ENCODE measurements around the gene KAT6B. TPM values are rescaled to one million over a fixed set of nuclear protein-coding genes. Genes with fewer than 3 reads are reported as not detected.
"Not testable (repeated sequence)": the region's sequence is repeated elsewhere in the genome, so short reads cannot be mapped to it uniquely, and the experiment has no call there.

The KAT6B gene
- total RNA-seq, 1 donor from 2014 or later = 189 TPM

DNA sequence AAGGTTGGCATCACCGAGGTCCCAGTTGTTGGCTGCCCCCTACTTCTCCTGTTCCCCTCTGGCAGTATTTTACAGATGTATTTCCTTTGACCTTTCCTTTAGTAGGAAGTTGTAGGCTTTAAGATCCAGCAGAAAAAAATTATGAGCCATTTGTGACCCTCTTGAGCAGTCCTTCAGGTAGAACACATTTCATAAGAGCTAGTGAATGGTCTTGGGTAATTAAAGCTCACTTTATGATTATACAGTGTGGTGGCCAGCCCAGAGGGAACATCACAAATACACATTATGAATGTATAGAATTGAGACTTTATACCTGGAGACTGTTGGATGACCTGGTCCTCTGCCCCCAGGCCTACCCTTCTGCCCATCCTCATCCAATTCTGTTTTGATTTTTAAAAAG lies 57.0 kb downstream of the KAT6B start:
- FAIRE-seq = no peak
- no peak for DNase-seq (ENCODE audit: low spot score in 2 of 2)

DNA sequence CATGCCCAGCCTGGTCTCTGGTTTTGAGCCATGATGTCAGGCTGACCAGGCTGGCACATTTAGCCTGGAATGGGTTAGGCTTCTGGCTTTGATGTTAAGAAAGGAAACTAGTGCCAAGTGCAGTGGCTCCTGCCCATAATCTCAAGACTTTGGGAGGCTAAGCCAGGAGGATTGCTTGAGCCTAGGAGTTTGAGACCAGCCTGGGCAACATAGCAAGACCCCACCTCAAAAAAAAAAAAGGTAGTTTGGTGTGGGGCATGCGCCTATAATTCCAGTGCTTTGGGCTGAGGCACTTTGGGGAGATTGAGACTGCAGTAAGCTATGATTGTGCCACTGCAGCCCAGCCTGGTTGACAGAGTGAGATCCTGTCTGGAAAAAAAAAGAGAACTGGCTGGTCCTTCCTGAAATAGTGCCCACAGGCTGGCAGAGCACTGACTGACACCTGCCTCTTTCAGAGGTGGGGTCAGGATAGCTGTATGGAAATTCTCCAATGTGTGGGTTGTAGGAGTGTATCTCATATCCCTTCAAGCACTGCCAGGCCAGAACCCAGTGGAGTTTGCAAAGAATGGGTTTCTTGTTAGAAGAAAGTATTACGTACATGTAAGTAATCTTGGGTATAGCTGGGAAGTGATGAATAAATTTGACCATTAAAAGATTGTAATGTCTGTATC lies 61.3 kb downstream of the KAT6B start:
- no peak for DNase-seq (ENCODE audit: low spot score in 2 of 2)
- no peak for FAIRE-seq

DNA sequence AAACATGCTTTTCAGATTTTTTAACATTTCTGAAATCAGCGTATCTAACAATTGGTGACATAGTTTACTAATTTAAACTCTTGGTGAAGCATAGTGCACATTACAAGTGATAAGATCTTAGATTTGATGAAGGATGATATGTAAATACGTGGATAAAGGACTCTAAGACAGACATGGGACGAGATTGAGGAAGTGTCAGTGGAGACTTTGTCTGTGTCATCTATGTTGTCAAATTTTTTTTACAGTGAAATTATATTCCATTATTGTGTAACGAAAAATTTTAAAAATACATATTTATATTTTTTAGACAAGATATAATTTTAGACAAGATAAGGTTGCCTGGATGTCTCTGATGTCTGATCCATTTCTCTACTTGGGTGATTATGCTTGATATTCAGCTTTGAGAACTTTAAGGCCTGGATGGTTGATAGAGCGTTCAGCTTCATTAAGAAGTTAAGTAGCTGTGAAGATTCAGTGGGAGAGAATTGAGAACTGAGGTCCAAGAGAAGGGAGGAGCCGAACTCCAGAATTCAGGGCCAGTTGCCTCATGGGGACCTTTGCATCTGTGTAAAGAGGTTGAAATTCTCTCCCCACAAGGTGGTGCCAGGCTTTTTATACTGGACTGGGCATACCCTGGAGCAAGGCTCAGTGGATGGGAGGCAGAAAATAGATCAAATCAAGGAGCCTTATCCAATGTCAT lies 62.7 kb downstream of the KAT6B start:
- DNase-seq (ENCODE audit: low spot score in 2 of 2) (no peak), FAIRE-seq (no peak)

DNA sequence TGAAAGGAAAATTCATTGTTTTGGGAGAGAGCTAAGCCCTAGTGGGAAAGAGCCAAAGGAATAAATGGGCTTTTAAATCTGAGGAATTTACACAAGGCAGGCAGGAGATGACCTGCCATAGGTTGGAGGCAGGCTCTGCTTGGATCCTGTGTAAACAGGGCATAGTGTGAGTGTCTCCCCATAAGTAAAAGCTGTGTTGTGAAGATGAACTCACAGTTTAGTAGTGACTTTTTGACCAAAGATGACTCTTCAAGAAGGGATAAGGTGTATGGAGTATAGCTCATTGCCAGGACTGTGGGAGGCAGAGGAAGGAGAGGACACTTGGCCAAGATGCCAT lies 63.2 kb downstream of the KAT6B start:
- FAIRE-seq = no peak
- DNase-seq (ENCODE audit: low spot score in 2 of 2) = no peak

DNA sequence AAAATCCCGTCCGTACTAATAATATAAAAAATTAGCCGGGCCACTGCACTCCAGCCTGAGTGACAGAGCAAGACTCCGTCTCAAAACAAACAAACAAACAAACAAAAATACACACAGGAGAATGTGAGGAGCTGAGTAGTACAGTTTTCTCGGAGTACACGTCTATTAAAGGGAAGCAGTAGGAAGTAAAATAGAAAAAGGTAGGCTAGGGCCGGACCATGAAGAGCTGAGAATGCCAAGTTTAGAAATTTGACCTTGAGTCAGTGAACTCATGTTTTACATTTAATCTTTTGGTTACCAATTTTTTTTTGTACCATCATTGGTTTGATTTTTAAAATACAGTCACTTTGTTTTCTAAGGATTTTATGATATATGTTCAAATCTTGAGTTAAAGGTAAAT lies 64.1 kb downstream of the KAT6B start:
- FAIRE-seq = no peak
- no peak for DNase-seq (ENCODE audit: low spot score in 2 of 2)

DNA sequence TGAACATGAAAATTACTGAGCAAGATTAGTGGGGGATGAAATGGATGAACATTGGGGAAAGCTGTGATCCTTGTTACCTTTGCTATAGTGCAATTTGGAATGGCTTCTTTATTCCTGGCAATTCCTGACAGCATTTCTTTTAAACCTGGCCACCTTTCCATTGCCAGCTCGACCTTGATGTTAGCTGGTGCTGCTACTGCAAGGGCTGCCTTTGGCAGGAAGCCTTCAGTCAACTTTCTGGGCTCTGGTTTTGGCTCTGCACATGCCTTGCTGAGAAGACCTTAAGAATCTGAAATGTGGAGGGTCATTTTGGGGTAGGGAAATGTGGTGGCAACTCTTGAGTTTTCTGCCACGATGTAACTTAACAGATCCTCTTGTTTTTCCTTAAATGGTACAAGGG lies 64.7 kb downstream of the KAT6B start:
- DNase-seq (ENCODE audit: low spot score in 2 of 2) (no peak), FAIRE-seq (no peak)

DNA sequence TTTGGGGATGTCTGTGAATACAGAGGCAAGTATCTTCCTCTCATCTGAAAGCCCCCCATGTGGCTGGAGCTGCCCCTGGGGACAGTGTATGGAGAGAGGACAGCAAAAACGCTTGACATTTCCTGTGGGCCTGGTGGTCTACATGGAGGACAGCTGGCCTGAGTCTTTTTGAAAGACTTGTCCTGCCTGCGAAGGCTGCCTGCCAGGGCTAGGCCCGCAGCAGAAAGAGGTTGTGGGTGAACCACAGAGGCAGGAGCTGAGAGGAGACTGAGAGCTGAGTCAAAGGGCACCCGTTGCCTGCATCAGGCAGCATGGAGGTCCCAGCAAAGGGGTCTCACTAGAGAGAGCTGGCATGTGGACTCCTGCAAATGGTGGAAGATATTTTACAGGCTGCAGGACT lies 66.4 kb downstream of the KAT6B start:
- FAIRE-seq (no peak), DNase-seq (ENCODE audit: low spot score in 2 of 2) (no peak)

DNA sequence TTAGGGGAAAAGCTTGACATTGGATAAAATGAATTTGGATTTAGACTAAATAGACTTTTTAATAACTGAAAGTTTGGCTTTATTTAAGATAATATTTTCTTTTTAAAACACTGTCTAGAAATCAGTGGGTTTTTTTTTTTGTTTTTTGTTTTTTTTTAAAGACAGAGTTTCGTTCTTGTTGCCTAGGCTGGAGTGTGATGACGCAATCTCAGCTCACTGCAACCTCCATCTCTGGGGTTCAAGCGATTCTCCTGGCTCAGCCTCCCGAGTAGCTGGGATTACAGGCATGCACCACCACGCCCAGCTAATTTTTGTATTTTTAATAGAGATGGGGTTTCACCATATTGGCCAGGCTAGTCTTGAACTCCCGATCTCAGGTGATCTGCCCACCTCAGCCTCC lies 66.9 kb downstream of the KAT6B start:
- DNase-seq (ENCODE audit: low spot score in 2 of 2); FAIRE-seq: not testable (repeated sequence)

DNA sequence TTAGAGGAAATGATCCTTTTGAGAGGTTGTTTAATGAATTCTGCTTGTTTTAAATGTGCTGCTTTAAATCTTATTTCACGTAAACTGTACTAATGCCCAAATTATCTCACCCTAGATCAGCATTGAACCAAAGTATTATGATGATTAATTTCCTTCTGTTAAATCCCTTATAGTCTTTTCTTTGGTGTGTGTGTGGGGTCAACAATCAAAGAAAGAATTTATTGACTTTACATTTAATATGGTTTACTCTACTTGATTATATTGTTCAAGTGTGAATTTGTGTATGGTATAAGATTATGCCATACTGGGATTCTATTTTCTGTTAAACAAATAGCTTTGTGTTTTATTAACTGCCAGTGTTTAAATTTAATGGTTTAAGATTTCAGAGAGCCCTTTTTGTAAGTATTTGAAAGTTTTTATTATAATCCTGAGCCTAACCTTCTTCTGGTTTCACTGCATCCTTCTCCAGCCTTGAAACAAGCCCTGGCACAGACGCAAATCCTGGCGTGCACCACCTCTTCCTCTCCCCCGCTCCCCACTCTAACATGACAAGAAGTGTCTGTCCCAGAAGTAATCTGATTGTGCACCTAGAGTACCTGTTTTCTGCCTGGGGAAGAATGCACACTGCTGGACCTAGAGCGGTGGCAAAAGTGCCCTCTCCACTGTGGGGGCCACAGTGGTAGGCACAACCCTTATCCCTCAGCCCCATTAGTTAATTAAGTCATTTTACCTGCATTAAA lies 70.6 kb downstream of the KAT6B start:
- DNase-seq (ENCODE audit: low spot score in 2 of 2) = no peak

DNA sequence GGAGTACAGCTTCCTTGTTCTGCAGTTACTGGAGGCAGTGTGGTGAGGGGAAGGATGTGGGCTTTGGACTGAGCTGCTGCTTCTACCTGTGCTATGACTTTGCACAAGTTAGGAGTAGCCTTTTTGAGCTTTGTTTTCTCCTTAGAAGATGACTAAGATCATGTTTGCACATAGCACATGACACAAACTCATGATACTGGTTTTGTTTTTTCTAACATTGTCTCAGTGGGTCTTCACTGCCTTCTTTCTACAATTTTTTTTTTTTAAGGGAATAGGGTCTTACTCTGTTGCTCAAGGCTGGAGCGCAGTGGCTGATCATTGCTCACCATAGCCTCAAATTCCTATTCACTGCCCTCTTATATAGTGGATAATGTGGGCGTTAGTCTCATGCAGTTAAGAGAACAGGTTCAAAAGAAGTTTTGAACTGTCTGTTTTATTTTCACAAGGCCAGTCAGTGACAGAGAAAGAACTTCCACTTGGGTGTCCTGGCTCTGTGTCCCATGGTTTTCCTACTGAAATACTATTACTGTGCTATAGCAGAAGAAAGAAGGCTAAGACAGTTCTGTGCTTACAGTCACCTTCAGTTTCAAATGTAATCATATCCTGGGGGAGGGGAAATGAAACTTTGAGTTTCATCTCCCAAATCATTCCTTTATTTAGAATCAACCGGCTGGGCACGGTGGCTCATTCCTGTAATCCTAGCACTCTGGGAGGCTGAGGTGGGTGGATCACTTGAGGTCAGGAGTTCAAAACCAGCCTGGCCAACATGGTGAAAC lies 72.0 kb downstream of the KAT6B start:
- FAIRE-seq (no peak), DNase-seq (ENCODE audit: low spot score in 2 of 2) (no peak)

More for the DNA sequence above, 70.6 kb downstream of the KAT6B start:
- no peak for FAIRE-seq

DNA sequence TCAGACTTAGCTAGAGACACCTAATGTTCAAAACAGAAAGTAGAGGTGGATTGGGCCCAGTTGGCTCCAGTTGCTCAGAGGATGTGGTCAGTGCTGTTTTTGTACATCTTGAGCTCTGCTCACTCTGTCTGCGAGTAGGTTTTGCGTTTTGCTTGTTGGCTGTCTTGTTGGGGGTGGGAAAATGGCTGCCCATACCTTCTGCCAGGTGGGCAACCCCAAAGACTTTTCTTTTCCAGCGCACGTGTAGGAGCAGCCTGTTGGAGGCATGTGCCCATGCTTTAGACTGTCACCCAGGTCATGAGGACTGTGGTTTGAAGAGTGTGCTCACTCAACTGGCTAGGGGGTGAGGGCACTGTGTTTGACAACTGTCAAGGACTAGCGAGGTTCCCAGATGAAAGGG lies 73.9 kb downstream of the KAT6B start:
- DNase-seq (ENCODE audit: low spot score in 2 of 2) (no peak), FAIRE-seq (no peak)

DNA sequence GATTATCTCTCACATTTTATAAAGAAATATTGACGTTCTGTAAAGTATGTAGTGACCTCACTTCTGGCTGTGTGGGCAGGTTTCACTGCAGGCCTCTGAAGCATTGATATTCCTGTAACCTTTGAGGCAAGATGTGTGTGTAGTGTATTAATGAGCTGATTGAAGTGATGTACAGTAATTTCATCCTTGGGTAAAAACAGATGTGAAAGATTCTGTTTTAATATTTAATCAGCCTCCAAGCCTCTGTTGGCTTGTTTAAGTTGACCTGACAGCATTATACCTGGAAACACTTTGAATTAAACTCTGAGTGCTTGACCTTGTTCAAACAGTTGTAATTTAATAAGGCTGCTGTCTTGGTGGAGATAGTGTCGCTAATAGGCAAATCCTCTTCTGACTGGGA lies 74.9 kb downstream of the KAT6B start:
- DNase-seq (ENCODE audit: low spot score in 2 of 2) = no peak
- FAIRE-seq = no peak

DNA sequence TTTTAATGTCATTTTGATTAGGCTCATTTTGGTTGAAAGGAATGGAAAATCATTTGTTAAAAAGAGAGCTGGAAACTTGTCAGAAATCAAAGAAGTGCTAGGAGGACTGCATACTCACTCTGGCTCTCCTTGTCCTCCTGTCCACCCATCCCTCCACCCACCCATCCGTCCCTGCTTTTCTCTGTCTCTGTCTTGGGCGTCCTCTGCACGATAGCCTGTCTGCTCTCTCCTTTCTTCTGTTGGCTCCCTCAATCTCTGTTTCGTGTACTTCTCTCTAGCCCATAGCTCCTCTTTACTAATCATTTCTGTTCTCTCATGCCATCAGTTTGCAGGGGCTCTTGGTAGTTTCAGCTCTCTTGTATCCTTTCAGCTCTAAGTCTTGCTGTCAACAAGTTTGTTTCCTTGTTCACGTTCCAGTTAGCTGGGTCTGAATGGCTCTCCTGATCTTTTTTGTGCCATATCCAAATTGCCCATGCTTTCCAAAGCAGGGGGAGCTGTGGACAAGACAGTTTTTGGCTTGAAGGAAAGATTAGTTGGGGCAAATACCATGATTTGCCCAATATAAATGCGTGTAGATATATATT lies 75.6 kb downstream of the KAT6B start:
- FAIRE-seq = no peak
- DNase-seq (ENCODE audit: low spot score in 2 of 2) = no peak

DNA sequence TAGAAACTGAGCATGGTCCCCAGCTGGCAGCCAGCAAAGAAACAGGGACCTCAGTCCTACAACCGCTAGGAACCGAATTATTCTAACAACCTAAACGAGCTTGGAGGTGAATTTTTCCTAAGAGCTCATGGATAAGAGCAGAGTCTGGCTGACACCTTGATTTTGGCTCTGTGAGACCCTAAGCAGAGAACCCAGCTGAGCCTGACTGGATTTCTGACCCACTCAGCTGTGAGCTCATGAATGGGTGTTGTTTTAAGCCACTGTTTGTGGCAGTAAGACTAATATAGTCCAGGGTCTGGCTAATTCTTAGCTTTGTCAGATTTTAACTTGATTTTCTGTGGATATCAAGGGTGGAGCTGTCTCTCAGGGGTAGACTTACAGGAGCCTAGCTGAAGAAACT lies 77.1 kb downstream of the KAT6B start:
- DNase-seq (ENCODE audit: low spot score in 2 of 2) (no peak), FAIRE-seq (no peak)

DNA sequence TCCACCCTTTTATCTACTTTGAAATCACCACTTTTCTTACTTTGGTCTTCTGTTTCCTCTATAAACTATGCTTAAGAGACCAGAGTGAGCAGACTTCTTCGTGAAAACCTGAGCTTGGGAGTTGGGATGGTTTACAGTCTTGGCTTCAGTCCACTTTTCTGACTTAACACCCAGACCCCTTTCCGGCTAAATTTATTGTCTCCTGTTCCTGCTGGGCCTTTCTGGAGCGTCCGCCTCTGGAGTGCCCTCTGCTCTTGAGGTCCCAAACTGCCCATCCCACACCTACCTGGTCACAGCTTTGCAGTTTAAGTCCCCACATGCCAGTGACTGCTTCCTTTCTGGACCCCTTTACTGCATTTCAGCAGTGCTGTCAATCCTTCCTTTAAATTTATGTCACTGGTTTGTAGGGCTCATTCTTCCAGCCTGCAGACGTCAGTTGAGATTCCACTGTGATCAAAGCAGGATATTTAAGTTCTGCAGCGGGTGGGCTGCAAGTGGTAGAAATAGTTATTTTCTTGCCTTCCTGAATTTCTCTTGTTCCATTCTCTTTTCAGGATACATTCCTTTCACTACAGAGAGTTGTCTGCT lies 80.3 kb downstream of the KAT6B start:
- DNase-seq (ENCODE audit: low spot score in 2 of 2) (no peak), FAIRE-seq (no peak)

DNA sequence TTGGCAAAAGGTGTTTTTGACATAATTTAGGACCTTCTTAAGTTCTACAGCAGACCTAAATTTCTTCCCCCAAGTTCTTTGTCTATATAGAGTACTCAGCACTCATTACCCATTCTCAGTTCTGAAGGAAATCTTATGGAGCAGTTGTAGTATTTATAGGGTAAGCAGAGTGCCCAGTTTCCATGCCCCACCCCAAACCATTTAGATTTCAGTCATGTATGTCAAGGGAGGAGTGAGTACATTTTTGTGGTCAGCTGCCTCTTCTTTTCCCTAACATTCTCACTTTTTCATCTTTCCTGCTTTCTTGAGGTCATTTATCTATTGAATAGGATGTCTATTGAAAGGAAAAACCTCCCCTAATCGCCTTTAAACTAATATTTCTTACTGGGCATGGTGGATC lies 83.3 kb downstream of the KAT6B start:
- FAIRE-seq = no peak
- no peak for DNase-seq (ENCODE audit: low spot score in 2 of 2)

DNA sequence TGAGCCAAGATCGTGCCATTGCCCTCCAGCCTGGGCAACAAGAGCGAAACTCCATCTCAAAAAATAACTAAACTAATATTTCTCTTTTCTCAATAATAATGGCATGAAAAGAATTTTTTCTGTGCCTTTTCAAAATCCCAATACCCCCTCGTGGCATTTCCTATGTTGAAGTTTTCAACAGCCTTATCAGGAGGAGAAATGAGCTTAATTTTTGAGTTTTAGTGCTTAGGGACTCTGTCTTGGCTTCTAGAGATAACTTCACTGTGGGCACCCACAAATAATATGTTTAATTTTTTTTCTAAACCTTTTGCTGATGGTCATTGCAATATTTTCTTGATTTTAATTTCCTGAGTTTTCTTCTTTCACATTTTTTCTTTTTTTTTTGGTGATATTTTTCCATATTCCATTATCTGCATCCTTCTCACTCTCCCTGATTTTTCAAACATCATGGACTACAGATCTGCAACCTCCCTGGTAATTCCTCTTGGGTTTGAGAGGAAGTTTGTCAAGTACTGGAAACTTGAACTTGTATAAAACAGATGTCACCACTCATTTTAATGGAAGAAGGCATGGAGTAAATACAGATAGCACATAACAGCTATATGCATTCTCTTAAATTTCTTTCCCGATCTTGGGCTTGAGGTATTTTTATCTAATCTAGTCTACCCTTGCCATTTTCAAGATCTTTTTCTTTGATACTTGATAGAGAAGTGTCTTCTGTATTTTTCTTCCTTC lies 84.0 kb downstream of the KAT6B start:
- FAIRE-seq = no peak
- DNase-seq (ENCODE audit: low spot score in 2 of 2) = no peak

DNA sequence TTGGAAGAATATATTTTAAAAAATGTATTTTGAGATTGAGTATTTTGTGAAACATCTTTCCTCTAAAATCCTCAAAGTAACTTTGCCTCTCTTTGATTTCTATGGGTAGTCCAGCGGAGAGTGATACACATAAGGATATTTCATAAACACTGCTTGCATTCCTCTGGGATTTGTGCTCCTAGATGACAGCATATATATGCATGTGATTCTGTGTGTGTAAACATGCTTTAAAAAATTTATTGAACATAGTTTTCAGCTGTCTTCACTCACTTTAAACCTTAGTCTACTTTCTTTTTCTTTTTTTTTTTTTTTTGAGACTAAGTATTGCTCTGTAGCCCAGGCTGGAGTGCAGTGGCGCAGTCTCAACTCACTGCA lies 84.6 kb downstream of the KAT6B start:
- FAIRE-seq = no peak
- no peak for DNase-seq (ENCODE audit: low spot score in 2 of 2)

DNA sequence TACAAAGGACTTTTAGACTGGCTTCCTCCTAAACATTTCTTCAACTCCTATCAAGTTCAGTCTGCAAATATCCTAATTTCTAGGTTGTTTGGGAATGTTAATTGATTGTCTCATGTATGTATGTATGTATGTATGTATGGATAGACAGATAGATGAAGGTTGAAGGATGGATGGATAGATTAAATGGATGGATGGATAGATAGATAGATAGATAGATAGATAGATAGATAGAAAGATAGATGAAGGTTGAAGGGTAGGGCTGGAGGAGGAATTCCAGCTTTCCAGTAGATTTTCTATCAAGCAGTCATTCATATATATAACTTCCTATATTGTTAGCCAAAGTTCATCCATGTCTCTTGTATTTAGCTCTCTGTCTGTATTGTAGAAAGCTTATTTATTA lies 85.8 kb downstream of the KAT6B start:
- FAIRE-seq = no peak
- no peak for DNase-seq (ENCODE audit: low spot score in 2 of 2)

DNA sequence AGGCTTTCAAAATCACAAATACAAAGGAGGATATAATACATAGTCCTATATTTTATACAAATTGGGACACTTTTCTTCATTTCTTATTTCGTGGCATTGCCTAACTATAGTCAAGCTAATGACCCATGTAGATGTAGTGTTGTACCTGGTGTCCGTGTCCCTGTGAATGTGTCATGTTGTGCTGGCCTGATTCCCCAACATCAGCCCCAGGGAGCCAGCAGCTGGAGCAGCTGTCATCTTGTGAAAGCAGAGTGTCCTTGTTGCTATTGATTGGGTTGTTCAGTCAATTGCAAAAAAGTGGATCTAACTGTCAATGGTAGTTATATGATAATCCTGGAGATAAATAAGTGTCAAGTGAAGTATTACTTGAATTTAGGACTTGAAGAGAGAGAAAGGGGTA lies 86.3 kb downstream of the KAT6B start:
- no peak for DNase-seq (ENCODE audit: low spot score in 2 of 2)
- FAIRE-seq = no peak

Data from frontal cortex (tissue), 4 donors.